C4-2B (cell line): ENCODE results near the gene GCSH.

ENCODE experiments used
- H3K27ac ChIP-seq: fragments of 450-650 bp; 2 replicates; pipeline ENCODE4 v1.5.1; 2017
- ZFX ChIP-seq: fragments of 450-650 bp; IDR thresholded peaks from 2 replicates; pipeline ENCODE4 v1.6.1; 2017
- TF ChIP-seq, protein P1 (sequence below): fragments of 450-650 bp; conservative IDR thresholded peaks from 2 replicates; pipeline ENCODE4 v1.5.1; 2017; ENCODE audit warnings: mild to moderate bottlenecking

Gene GCSH

DNA sequence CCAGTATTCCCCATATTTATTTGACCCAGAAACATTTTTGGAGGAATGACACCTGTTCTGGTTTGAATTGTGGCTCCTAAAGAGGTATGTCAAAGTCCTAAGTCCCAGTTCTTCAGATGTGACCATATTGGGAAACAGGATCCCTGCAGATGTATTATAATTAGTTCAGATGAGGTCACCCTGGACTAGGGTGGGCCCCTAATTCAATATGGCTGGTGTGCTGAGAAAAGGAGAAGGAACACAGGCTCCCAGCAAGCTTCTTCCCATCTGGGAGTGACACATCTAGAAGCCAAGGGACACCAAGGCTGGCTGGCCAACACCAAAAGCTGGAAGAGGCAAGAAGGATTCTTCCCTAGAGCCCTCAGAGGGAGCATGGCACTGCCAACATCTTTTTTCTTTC is 3.8 kb upstream of the GCSH start:
- H3K27ac ChIP-seq = no peak overlapping the region
- TF ChIP-seq ZFX = no peak
- TF ChIP-seq, protein P1, sequence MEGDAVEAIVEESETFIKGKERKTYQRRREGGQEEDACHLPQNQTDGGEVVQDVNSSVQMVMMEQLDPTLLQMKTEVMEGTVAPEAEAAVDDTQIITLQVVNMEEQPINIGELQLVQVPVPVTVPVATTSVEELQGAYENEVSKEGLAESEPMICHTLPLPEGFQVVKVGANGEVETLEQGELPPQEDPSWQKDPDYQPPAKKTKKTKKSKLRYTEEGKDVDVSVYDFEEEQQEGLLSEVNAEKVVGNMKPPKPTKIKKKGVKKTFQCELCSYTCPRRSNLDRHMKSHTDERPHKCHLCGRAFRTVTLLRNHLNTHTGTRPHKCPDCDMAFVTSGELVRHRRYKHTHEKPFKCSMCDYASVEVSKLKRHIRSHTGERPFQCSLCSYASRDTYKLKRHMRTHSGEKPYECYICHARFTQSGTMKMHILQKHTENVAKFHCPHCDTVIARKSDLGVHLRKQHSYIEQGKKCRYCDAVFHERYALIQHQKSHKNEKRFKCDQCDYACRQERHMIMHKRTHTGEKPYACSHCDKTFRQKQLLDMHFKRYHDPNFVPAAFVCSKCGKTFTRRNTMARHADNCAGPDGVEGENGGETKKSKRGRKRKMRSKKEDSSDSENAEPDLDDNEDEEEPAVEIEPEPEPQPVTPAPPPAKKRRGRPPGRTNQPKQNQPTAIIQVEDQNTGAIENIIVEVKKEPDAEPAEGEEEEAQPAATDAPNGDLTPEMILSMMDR = no peak

DNA sequence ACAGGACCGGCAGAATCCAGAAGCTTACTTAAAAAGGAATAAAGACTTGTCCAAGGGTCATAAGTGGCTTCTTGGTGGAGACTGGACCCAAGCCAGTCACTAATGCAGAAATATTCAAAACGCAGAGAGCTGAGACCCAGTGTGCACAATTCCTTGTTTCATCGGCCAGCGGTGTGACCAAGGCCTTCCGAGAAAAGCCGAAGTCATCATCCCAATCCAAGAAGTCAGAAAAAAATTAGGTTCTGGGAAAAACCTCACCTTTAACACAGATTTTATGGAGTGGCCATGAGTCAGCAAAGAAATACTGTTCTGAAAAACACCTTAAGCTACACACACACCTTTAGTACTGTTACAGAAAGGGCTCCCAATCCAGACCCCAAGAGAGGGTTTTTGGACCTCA is 1.0 kb upstream of the GCSH start:
- TF ChIP-seq, protein P1 = no peak
- TF ChIP-seq ZFX = no peak
- H3K27ac ChIP-seq = peak overlapping the region; percentile 96

DNA sequence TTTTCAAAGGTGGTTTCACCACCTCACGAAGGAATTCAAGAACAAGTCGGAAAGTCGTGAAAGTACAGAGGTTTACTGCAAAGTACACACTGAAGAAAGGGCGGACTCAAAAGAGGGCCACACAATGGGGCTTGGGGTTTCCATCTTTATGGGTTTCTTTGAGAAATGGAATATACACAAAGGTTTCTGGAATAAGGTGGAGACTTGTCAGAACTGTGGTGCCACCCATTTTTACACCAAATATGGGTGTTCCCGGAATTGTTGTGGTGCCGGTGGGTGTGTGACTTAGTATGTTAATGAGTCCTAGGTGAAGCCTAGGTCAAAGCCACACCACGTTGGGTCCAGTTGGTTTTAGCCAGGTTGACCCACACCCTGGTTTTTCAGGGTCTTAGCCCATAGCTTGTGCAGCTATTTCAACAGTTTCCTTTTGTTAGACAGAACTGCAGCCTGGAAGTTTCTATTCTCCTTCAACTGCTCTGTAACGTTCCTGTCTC is 567 bp upstream of the GCSH start:
- peak overlapping the region; percentile 96 for H3K27ac ChIP-seq
- no peak for TF ChIP-seq ZFX
- TF ChIP-seq, protein P1 = no peak

DNA sequence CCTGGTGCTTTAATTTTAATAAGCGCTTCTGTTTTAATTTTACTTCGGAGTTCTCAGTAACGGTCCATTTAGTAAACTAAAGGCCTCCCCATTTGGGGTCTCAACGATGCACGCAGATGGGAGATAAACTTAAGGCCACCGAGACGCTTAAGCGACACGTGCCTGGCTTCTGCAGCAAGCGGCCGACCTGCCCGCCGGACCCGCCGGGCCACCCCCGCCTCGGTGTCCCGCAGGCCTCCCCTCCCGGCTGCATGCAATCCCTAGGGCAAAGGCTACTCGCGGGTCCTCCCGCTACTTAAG is 592 bp downstream of the GCSH start:
- peak overlapping the region; percentile 96 for H3K27ac ChIP-seq
- TF ChIP-seq, protein P1 = no peak
- TF ChIP-seq ZFX = no peak

DNA sequence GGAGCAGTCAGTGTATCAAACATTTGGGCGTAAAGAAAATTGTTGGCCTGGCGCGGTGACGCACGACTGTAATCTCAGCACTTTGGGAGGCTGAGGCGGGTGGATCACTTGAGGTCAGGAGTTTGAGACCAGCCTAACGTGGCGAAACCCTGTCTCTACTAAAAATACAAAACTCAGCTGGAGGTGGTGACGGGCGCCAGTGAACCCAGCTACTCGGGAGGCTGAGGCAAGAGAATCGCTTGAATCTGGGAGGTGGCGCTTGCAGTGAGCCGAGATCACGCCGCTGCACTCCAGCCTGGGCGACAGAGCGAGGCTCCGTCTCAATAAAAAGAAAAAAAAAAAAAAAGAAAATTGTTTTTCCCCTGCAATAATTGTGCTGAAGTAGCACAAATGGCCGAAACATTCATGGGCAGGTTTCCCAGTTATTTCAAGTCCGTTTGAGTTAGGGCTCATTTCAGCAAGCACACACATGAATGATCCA is 1.4 kb downstream of the GCSH start:
- no peak for TF ChIP-seq ZFX
- TF ChIP-seq, protein P1 = no peak
- H3K27ac ChIP-seq = peak overlapping the region; percentile 96

DNA sequence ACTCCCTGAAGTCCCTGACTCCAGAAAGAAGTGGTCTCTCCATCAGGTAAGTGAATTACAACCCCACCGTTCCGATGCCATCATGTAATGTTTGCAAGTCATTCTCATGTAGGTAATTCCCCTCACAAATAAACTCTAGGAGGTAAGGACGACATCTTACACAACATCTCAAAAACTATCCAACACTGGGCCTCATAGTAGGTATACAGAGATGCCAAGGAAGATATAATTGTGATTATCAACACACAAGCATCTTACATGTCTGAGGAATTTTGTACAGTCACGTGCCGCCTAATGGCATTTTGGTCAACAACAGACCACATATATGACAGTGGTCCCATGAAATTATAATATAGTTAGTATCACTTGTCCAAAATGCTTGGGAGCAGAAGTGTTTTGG is 7.4 kb downstream of the GCSH start:
- TF ChIP-seq, protein P1 = no peak
- TF ChIP-seq ZFX = no peak

DNA sequence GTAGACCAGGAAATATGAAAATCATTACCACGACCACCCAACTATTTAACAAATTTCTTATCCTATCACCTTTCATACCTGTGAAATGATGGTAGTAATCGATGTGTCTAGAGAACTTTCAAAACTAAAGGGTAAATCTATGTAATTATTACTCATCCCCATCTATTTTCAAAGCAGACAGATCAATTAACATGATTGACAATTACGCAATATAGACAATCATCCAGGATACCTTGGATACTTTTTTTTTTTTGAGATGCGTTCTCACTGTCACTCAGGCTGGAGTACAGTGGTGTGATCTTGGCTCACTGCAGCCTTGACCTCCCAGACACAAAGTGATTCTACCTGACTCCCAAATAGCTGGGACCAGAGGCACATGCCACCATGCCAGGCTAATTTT is 15.2 kb downstream of the GCSH start:
- H3K27ac ChIP-seq = no peak overlapping the region
- TF ChIP-seq ZFX = no peak
- TF ChIP-seq, protein P1 = no peak

More for the DNA sequence above, 7.4 kb downstream of the GCSH start:
- no peak overlapping the region for H3K27ac ChIP-seq
